ENCODE results near the gene GIMAP7.

DNA sequence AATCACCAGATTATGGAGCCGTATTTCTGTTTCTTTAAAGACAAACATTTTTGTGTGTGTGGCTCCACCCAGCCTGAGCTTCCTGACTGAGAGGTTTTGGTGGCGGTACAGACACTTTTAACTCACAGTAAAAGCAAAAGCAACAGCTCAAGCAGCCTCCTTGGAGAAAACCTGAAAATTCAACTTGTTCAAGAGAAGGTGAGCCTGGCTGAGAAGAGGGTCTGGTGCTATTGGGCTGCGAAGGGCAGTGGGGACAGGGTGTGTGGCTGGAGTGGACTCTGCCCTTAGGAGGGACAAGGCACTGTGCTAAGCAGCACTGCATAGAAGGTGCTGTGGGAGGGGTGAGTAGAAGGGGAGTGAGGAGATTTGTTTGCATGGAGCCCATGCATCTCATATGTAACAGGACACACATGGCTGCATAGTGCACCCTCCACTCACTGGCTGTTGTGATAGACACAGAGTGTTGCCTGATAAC is at the start of gene GIMAP7:
- TF ChIP-seq, protein P1, sequence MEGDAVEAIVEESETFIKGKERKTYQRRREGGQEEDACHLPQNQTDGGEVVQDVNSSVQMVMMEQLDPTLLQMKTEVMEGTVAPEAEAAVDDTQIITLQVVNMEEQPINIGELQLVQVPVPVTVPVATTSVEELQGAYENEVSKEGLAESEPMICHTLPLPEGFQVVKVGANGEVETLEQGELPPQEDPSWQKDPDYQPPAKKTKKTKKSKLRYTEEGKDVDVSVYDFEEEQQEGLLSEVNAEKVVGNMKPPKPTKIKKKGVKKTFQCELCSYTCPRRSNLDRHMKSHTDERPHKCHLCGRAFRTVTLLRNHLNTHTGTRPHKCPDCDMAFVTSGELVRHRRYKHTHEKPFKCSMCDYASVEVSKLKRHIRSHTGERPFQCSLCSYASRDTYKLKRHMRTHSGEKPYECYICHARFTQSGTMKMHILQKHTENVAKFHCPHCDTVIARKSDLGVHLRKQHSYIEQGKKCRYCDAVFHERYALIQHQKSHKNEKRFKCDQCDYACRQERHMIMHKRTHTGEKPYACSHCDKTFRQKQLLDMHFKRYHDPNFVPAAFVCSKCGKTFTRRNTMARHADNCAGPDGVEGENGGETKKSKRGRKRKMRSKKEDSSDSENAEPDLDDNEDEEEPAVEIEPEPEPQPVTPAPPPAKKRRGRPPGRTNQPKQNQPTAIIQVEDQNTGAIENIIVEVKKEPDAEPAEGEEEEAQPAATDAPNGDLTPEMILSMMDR (IDR thresholded peaks at IDR 0.05): no peak
- peak in 1 of 2 donors; percentile 41 for TF ChIP-seq POLR2A (IDR thresholded peaks at IDR 0.05)

Data from thyroid gland (tissue), 4 donors.